ENCODE data around the gene IER2.

DNA sequence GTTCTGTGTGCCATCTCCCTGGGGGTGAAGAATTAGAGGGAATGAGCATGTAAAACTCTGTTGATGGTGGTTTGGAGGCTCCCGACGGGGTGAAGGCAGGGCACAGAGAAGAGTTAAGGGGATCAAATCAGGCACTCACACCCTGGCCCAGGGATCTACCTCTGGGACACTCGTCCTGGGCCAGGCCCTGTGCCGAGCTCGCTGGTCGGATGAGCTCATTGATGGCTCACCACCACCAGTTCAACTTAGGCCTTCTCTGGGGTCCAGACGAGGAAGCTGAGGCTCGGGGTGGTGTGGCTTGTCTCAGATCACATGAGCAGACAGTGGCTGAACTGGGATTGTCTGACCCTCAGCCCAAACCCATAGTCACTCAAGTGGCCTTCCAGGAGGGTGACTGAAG, 30.6 kb upstream of the IER2 start:
- TF ChIP-seq CTCF (IDR thresholded peaks at IDR 0.05; ENCODE audit: low read length) (no peak), EZH2 (IDR thresholded peaks at IDR 0.05; ENCODE audit: borderline replicate concordance, low read length) (no peak)
